ENCODE data around the gene PTPRQ. TPM values are rescaled to one million over a fixed set of nuclear protein-coding genes. Genes with fewer than 3 reads are reported as not detected.

PTPRQ gene
- total and polyA plus RNA-seq, 9 of the 15 experiments (the other 6 are each of a cell fraction or from before 2014, with no cell fraction given), result not detected

DNA sequence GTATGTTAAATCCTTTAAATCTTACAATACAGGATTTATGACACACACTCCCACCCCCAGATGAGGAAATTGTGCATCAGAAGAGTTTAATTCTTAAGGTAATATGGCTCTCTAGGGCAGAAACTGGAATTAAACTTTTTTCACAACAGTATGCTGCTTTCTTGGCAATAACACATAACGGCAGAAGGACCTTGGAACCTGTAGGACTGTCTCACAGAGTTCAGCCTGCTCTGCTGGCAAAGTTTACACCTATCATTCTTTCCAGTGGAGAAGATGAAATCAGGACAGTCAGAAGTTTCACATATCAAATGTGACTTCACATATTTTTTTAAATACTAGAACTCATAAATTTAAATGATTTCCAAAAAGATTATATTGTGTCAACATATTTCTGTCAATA is 232.8 kb downstream of the PTPRQ start:
- Histone ChIP-seq H3K9ac (ENCODE audit: insufficient read depth in 1 of 2, low read depth in 2 of 2, low read length in 2 of 2) (no peak overlapping the region), H3K9me1 (ENCODE audit: control insufficient read depth, insufficient read depth, low read length) (no peaks in the 10 kb centered on the region), H4K20me1 (replicated peaks; ENCODE audit: control insufficient read depth, insufficient read depth, low read length) (no peaks in the 10 kb centered on the region), H3K4me1 (replicated peaks in 1 of 2; ENCODE audit: control insufficient read depth in 2 of 2, insufficient read depth in 2 of 2, low read length in 2 of 2) (no peaks in the 10 kb centered on the region), H3K4me2 (ENCODE audit: insufficient read depth, low read length) (no peak overlapping the region), H3K36me3 (ENCODE audit: control insufficient read depth, insufficient read depth, low read length) (no peaks in the 10 kb centered on the region), H3K79me2 (ENCODE audit: control insufficient read depth, insufficient read depth, low read length) (no peaks in the 10 kb centered on the region), H3K9me3 (replicated peaks; ENCODE audit: control insufficient read depth, insufficient read depth, low read depth, low read length) (0 out of 2 replicates have a peak, but pooled peaks cover 2% of the 10 kb centered on the region), H3K27ac (ENCODE audit: extremely low read depth, low read depth, low read length) (no peak overlapping the region), H2AFZ (ENCODE audit: low read depth, low read length) (no peak overlapping the region), H3K27me3 (ENCODE audit: control insufficient read depth in 2 of 2, insufficient read depth in 2 of 2, low read length in 2 of 2) (no peaks in the 10 kb centered on the region), H3K4me3 (no peak overlapping the region)
- in situ Hi-C loops (cut with MboI) (no loop called here), intact Hi-C loops (cut with micrococcal nuclease) (no loop called here)
- POLR2A ChIA-PET, result no interaction called here
- TF ChIP-seq BRCA1 (IDR thresholded peaks at IDR 0.05) (no peak), BRCA1 (CRISPR knock-in tag; IDR thresholded peaks at IDR 0.05) (no peak), ILF3 (IDR thresholded peaks at IDR 0.05; ENCODE audit: borderline replicate concordance) (no peak), MCM7 (IDR thresholded peaks at IDR 0.05) (no peak), ZNF324 (CRISPR knock-in tag; IDR thresholded peaks at IDR 0.05) (no peak), HNRNPL (IDR thresholded peaks at IDR 0.05; ENCODE audit: low read depth, low read length) (no peak), HEY1 (CRISPR knock-in tag; IDR thresholded peaks at IDR 0.05; ENCODE audit: borderline replicate concordance) (no peak), NCOA4 (IDR thresholded peaks at IDR 0.05; ENCODE audit: partially characterized antibody) (no peak), SIRT6 (IDR thresholded peaks at IDR 0.05; ENCODE audit: low read depth, low read length) (no peak)
- FAIRE-seq, result no peak
- DNase-seq (ENCODE audit: extremely low read depth in 1 of 4, low spot score in 3 of 4), result no peak
- no TSS peak for BruUV-seq (replicated peaks)
- WGBS (ENCODE audit: insufficient coverage, low coverage, missing lambda C conversion rate), result 0% methylated on average over 1 of the region's 1 CpG
- CTCF ChIA-PET (ENCODE audit: low intra/inter-chr PET ratio), result no interaction called here
- ATAC-seq, result no peak

Data from K562 (cell line).